Thoracic aorta (tissue), 2 donors: ENCODE measurements around the gene TMEM63B. TPM values are rescaled to one million over a fixed set of nuclear protein-coding genes. Genes with fewer than 3 reads are reported as not detected.

Experiments used
- ATAC-seq: fragments of 150-250 bp; one replicate; pipeline ENCODE4 v1.8.0; 2017; ENCODE audit warnings: low read depth; ENCODE audit not compliant: insufficient number of reproducible peaks, low FRiP score
- DNase-seq: peaks from one replicate; pipeline ENCODE4 v3.0.0-alpha.2; 2020; ENCODE audit warnings: low spot score
- H3K27ac ChIP-seq, 2 donors: fragments of 200-600 bp; sonication (generic); 1 replicate in 1 of 2; 2 replicates in 1 of 2; pipeline ENCODE4 v1.5.1; 2016; ENCODE audit warnings: mild to moderate bottlenecking in 2 of 2, moderate library complexity in 2 of 2
- H3K27me3 ChIP-seq: fragments of 200-600 bp; sonication (generic); replicated peaks from 2 replicates; pipeline ENCODE4 v1.6.0; 2016; ENCODE audit warnings: mild to moderate bottlenecking; ENCODE audit not compliant: insufficient read depth
- H3K36me3 ChIP-seq: fragments of 200-600 bp; sonication (generic); one replicate; pipeline ENCODE4 v1.5.1; 2016
- H3K4me1 ChIP-seq, 2 donors: fragments of 200-600 bp; sonication (generic); 1 replicate in 1 of 2; 2 replicates in 1 of 2; pipeline versions ENCODE4 v1.5.1 to v1.6.0; 2016; ENCODE audit warnings: low read depth in 2 of 2, mild to moderate bottlenecking in 1 of 2; ENCODE audit not compliant: control insufficient read depth in 1 of 2
- H3K4me3 ChIP-seq: fragments of 200-600 bp; sonication (generic); 2 replicates; pipeline ENCODE4 v1.5.1; 2016; ENCODE audit warnings: mild to moderate bottlenecking
- H3K9me3 ChIP-seq: fragments of 200-600 bp; sonication (generic); 2 replicates; pipeline ENCODE4 v1.5.1; 2016
- total RNA-seq, 2 donors: library from RNA; depleted of rRNA; stranded (reverse); fragments of >200 nt; gene quantifications; one replicate each; pipeline versions ENCODE4 v1.1.0 to v1.2.3, GENCODE V29; 2016
- TF ChIP-seq, protein P1 (sequence below): fragments of 200-600 bp; sonication (generic); IDR thresholded peaks from one replicate; pipeline ENCODE4 v1.5.1; 2019; ENCODE audit warnings: antibody characterized with exemption

The TMEM63B gene
- total RNA-seq, 2 donors from 2014 or later = 21.9 to 43.4 TPM

DNA sequence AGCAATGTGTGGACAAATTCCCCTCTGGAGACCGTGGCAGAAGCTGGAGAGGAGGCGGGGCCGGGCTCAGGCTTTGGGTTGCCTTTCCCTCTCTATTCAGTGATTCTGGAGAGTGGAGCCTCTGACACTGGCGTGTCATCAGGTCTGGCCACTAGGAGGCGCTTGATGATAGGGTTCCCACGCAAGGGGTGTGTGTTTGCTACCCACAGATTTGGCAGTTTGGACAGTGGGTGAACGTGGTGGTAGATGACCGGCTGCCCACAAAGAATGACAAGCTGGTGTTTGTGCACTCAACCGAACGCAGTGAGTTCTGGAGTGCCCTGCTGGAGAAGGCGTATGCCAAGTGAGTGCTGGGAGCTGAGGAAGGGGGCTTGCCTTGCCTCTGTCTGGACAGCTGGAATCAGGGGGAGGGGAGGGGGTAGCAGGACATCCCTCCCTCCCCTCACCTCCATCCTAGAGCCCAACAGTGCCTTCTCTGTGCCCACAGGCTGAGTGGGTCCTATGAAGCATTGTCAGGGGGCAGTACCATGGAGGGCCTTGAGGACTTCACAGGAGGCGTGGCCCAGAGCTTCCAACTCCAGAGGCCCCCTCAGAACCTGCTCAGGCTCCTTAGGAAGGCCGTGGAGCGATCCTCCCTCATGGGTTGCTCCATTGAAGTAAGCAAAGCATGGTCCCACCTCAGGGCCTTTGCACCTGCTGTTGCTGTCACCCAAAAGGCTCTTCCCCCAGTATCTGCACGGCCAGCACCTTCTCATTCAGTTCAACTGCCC lies 45.6 kb downstream of the TMEM63B start:
- H3K4me3 ChIP-seq = no peak overlapping the region
- no peaks in the 10 kb centered on the region for H3K9me3 ChIP-seq
- DNase-seq = peak; percentile 71
- TF ChIP-seq, protein P1, sequence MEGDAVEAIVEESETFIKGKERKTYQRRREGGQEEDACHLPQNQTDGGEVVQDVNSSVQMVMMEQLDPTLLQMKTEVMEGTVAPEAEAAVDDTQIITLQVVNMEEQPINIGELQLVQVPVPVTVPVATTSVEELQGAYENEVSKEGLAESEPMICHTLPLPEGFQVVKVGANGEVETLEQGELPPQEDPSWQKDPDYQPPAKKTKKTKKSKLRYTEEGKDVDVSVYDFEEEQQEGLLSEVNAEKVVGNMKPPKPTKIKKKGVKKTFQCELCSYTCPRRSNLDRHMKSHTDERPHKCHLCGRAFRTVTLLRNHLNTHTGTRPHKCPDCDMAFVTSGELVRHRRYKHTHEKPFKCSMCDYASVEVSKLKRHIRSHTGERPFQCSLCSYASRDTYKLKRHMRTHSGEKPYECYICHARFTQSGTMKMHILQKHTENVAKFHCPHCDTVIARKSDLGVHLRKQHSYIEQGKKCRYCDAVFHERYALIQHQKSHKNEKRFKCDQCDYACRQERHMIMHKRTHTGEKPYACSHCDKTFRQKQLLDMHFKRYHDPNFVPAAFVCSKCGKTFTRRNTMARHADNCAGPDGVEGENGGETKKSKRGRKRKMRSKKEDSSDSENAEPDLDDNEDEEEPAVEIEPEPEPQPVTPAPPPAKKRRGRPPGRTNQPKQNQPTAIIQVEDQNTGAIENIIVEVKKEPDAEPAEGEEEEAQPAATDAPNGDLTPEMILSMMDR = peak; percentile 93
- peaks cover 6 to 21% of the 10 kb centered on the region in 2 donors for H3K4me1 ChIP-seq
- no peaks in the 10 kb centered on the region for H3K27me3 ChIP-seq
- H3K36me3 ChIP-seq = no peaks in the 10 kb centered on the region
- peak; percentile 75 for ATAC-seq
- no peak overlapping the region for H3K27ac ChIP-seq

DNA sequence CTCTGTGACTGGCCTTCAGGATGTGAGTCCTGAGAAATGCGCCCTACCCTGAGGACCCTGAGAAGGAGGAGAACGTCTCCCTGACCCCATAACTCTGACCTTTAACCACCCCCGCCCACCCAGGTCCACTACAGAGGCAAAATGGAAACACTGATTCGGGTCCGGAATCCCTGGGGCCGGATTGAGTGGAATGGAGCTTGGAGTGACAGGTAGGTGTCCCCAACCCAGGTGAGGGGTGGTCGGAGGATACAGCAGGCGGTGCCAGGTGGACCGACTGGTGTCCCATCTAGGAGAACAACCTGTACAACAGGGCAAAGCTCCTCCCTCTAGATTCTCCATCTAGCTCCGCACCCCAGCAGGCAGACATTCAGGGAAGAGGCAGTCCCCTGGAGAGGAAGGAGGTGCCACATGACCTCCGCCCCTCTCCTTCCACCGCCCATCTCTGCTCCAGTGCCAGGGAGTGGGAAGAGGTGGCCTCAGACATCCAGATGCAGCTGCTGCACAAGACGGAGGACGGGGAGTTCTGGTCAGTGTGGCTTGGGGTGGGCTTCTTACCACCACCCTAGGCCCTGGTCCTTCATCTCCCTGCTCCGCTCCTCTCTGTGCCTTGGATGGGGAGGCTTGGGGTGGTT lies 48.9 kb downstream of the TMEM63B start:
- Histone ChIP-seq H3K4me1 (peaks cover 9 to 36% of the 10 kb centered on the region in 2 donors), H3K27ac (no peak overlapping the region), H3K4me3 (no peak overlapping the region), H3K9me3 (no peaks in the 10 kb centered on the region), H3K36me3 (no peaks in the 10 kb centered on the region), H3K27me3 (no peaks in the 10 kb centered on the region)
- ATAC-seq (no peak), DNase-seq (no peak)
- TF ChIP-seq, protein P1 = no peak

DNA sequence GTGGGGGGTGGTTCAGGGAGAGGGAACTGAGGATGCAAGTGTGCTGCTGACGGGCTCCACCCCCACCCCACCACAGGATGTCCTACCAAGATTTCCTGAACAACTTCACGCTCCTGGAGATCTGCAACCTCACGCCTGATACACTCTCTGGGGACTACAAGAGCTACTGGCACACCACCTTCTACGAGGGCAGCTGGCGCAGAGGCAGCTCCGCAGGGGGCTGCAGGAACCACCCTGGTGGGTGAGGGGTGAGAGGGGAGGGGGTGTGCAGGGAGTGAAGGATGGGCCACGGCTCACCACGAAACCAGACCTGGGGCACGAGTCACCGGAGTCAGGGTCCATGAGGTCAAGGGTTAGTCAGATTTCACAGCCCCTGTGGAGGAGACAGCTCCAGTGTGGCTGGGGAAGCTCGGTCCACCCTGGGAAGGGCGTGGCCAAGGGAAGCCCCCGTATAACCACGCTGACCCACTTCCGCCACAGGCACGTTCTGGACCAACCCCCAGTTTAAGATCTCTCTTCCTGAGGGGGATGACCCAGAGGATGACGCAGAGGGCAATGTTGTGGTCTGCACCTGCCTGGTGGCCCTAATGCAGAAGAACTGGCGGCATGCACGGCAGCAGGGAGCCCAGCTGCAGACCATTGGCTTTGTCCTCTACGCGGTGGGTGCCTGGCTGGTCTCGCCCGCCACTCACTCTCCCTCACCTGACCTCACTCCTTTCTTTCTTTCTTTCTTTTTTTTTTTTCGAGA lies 49.6 kb downstream of the TMEM63B start:
- Histone ChIP-seq H3K27me3 (no peaks in the 10 kb centered on the region), H3K4me3 (no peak overlapping the region), H3K9me3 (no peaks in the 10 kb centered on the region), H3K36me3 (no peaks in the 10 kb centered on the region), H3K27ac (peak overlapping the region in 1 of 2 donors; percentile 67), H3K4me1 (peaks cover 9 to 36% of the 10 kb centered on the region in 2 donors)
- DNase-seq (no peak), ATAC-seq (no peak)
- TF ChIP-seq, protein P1 = no peak

DNA sequence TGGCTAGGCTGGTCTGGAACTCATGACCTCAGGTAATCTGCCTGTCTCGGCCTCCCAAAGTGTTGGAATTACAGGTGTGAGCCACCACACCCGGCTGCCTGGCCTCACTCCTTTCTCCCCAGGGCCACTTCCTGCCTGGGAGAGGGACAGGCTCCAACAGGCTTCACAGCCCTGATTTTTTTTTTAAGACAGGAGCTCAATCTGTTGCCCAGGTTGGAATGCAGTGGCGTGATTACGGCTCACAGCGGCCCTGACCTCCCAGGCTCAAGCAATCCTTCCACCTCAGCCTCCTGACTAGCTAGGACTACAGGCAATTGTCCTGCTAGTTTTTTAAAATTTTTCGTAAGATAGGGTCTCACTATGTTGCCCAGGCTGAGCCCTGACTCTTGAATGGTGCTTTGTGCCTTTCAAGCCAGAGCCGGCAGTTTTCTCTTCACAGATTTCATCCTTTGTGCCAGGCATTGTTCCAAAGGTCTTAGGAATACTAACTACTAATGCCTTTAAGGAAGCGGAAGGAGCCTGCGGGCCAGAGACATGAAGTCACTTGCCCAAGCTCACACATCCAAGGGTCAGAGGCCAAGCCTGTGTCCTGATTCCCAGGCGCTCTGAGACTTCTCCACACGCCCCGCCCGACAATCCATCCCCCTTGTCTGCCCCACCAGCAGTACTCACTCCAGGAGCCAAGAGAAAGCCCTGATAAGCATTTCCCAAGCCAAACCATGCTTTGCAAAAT lies 50.5 kb downstream of the TMEM63B start:
- Histone ChIP-seq H3K4me3 (no peak overlapping the region), H3K9me3 (no peaks in the 10 kb centered on the region), H3K4me1 (peaks cover 9 to 31% of the 10 kb centered on the region in 2 donors), H3K36me3 (no peaks in the 10 kb centered on the region), H3K27ac (peak overlapping the region; percentile 66 to 67), H3K27me3 (no peaks in the 10 kb centered on the region)
- TF ChIP-seq, protein P1 = no peak
- peak; percentile 25 for DNase-seq
- ATAC-seq = peak; percentile 19
